ENCODE measurements around the gene APEH.
"Not testable (repeated sequence)": the region's sequence is repeated elsewhere in the genome, so short reads cannot be mapped to it uniquely, and the experiment has no call there.

- TF ChIP-seq POLR2A (IDR thresholded peaks at IDR 0.05; ENCODE audit: low read length); GATA1 (IDR thresholded peaks at IDR 0.05; ENCODE audit: low read depth, low read length): not testable (repeated sequence)
Observed at GRCh38 chr3:49691481-49691880, 17.3 kb downstream of the APEH start.

Measured in erythroblast (primary cell).